H9 (cell line): ENCODE results near the gene OAS3. TPM values are rescaled to one million over a fixed set of nuclear protein-coding genes. Genes with fewer than 3 reads are reported as not detected.

Experiments used
- DNase-seq: peaks from one replicate; pipeline ENCODE4 v3.0.0-alpha.2; 2017
- H2AFZ ChIP-seq: one replicate; pipeline ENCODE4 v1.6.1; 2013; ENCODE audit warnings: mild to moderate bottlenecking, low read length, control low read depth, moderate library complexity
- H2AK5ac ChIP-seq: 2 replicates; pipeline ENCODE4 v1.6.1; 2013; ENCODE audit warnings: low read length, control low read depth, mixed read lengths; ENCODE audit not compliant: insufficient read length
- H2BK120ac ChIP-seq: one replicate; pipeline ENCODE4 v1.6.1; 2013; ENCODE audit warnings: low read depth, mild to moderate bottlenecking, low read length, control low read depth, inconsistent platforms; ENCODE audit not compliant: poor library complexity, severe bottlenecking
- H2BK12ac ChIP-seq: 2 replicates; pipeline ENCODE4 v1.6.1; 2013; ENCODE audit warnings: low read length, control low read depth, mixed read lengths, low read depth; ENCODE audit not compliant: insufficient read length
- H2BK15ac ChIP-seq: 2 replicates; pipeline ENCODE4 v1.6.1; 2013; ENCODE audit warnings: low read depth, low read length, control low read depth
- H2BK20ac ChIP-seq: one replicate; pipeline ENCODE4 v1.6.1; 2013; ENCODE audit warnings: low read depth, mild to moderate bottlenecking, low read length, control low read depth, inconsistent platforms; ENCODE audit not compliant: poor library complexity, severe bottlenecking
- H2BK5ac ChIP-seq: 2 replicates; pipeline ENCODE4 v1.6.1; 2013; ENCODE audit warnings: low read length, control low read depth, mixed read lengths; ENCODE audit not compliant: insufficient read length
- H3K14ac ChIP-seq: 2 replicates; pipeline ENCODE4 v1.6.1; 2013; ENCODE audit warnings: low read length, control low read depth; ENCODE audit not compliant: insufficient read depth
- H3K18ac ChIP-seq: 2 replicates; pipeline ENCODE4 v1.6.1; 2013; ENCODE audit warnings: low read depth, mild to moderate bottlenecking, mixed read lengths, low read length, control low read depth; ENCODE audit not compliant: insufficient read length
- H3K23ac ChIP-seq: 2 replicates; pipeline ENCODE4 v1.6.1; 2013; ENCODE audit warnings: low read length, control low read depth, mixed read lengths, low read depth; ENCODE audit not compliant: insufficient read length
- H3K23me2 ChIP-seq: 2 replicates; pipeline ENCODE4 v1.6.1; 2013; ENCODE audit warnings: low read depth, mild to moderate bottlenecking, mixed read lengths, low read length, control low read depth; ENCODE audit not compliant: insufficient read length, poor library complexity, severe bottlenecking
- H3K27ac ChIP-seq: 2 replicates; pipeline ENCODE4 v1.5.1; 2013; ENCODE audit warnings: low read length, control low read depth, mixed read lengths, low read depth; ENCODE audit not compliant: insufficient read length
- H3K27me3 ChIP-seq: 2 replicates; pipeline ENCODE4 v1.6.1; 2013; ENCODE audit warnings: low read length, control low read depth, inconsistent platforms; ENCODE audit not compliant: insufficient read depth
- H3K4ac ChIP-seq: 2 replicates; pipeline ENCODE4 v1.6.1; 2013; ENCODE audit warnings: low read depth, mild to moderate bottlenecking, control low read depth, inconsistent platforms, low read length, moderate library complexity
- H3K4me1 ChIP-seq: 2 replicates; pipeline ENCODE4 v1.6.1; 2013; ENCODE audit warnings: low read length, control low read depth, inconsistent platforms; ENCODE audit not compliant: insufficient read depth
- H3K4me2 ChIP-seq: 2 replicates; pipeline ENCODE4 v1.6.1; 2013; ENCODE audit warnings: low read length, control low read depth, mixed read lengths; ENCODE audit not compliant: insufficient read length, insufficient read depth
- H3K56ac ChIP-seq: 2 replicates; pipeline ENCODE4 v1.6.1; 2013; ENCODE audit warnings: low read depth, mild to moderate bottlenecking, mixed read lengths, low read length, control low read depth; ENCODE audit not compliant: insufficient read length
- H3K79me1 ChIP-seq: 2 replicates; pipeline ENCODE4 v1.6.1; 2013; ENCODE audit warnings: low read depth, mild to moderate bottlenecking, moderate library complexity, low read length, control low read depth, inconsistent platforms; ENCODE audit not compliant: insufficient read depth, poor library complexity, severe bottlenecking
- H3K79me2 ChIP-seq: 2 replicates; pipeline ENCODE4 v1.6.1; 2013; ENCODE audit warnings: low read length, control low read depth, inconsistent platforms; ENCODE audit not compliant: insufficient read depth
- H3K9ac ChIP-seq: 2 replicates; pipeline ENCODE4 v1.6.1; 2013; ENCODE audit warnings: low read length, control low read depth, mixed read lengths; ENCODE audit not compliant: insufficient read length; ENCODE audit errors: extremely low read depth
- H3K9me3 ChIP-seq: one replicate; pipeline ENCODE4 v1.6.1; 2013; ENCODE audit warnings: low read depth, low read length, inconsistent platforms; ENCODE audit not compliant: control insufficient read depth
- H3T11ph ChIP-seq: one replicate; pipeline ENCODE4 v1.6.1; 2013; ENCODE audit warnings: mild to moderate bottlenecking, low read length, control low read depth, inconsistent platforms
- H4K20me1 ChIP-seq: one replicate; pipeline ENCODE4 v1.6.1; 2013; ENCODE audit not compliant: control insufficient read depth, insufficient read length, insufficient read depth
- H4K5ac ChIP-seq: 2 replicates; pipeline ENCODE4 v1.6.1; 2013; ENCODE audit warnings: low read depth, mild to moderate bottlenecking, mixed read lengths, low read length, control low read depth; ENCODE audit not compliant: insufficient read length
- H4K8ac ChIP-seq: replicated peaks from 2 replicates; pipeline ENCODE4 v1.6.1; 2013; ENCODE audit warnings: low read length, control low read depth, mixed read lengths, low read depth; ENCODE audit not compliant: insufficient read length
- H4K91ac ChIP-seq: 2 replicates; pipeline ENCODE4 v1.6.1; 2013; ENCODE audit warnings: low read depth, mild to moderate bottlenecking, moderate library complexity, mixed read lengths, low read length, control low read depth; ENCODE audit not compliant: insufficient read length
- H3K27ac Mint-ChIP-seq, 3 experiments: 2 replicates in 2 of 3; 3 replicates in 1 of 3; pipeline ENCODE4 v1.8.0; 2020 to 2021; ENCODE audit warnings: mixed read lengths in 3 of 3, mild to moderate bottlenecking in 1 of 3, moderate library complexity in 1 of 3
- H3K27me3 Mint-ChIP-seq: 2 replicates; pipeline ENCODE4 v1.8.0; 2021; ENCODE audit warnings: low read depth, mild to moderate bottlenecking, moderate library complexity, mixed read lengths
- H3K36me3 Mint-ChIP-seq, 3 experiments: 2 replicates in 2 of 3; 3 replicates in 1 of 3; pipeline ENCODE4 v1.8.0; 2020 to 2021; ENCODE audit warnings: low read depth in 3 of 3, mixed read lengths in 3 of 3; ENCODE audit not compliant: insufficient read depth in 1 of 3
- H3K4me1 Mint-ChIP-seq, 2 experiments: 2 replicates each; pipeline ENCODE4 v1.8.0; 2020; ENCODE audit warnings: mixed read lengths in 2 of 2
- H3K4me3 Mint-ChIP-seq, 2 experiments: 2 replicates in 1 of 2; 3 replicates in 1 of 2; pipeline ENCODE4 v1.8.0; 2020 to 2021; ENCODE audit warnings: mild to moderate bottlenecking in 2 of 2, mixed read lengths in 2 of 2, moderate library complexity in 1 of 2
- H3K9me3 Mint-ChIP-seq, 2 experiments: 2 replicates in 1 of 2; 3 replicates in 1 of 2; pipeline ENCODE4 v1.8.0; 2020; ENCODE audit warnings: mild to moderate bottlenecking in 2 of 2, mixed read lengths in 2 of 2, moderate library complexity in 1 of 2
- CTCF ChIP-seq: fragments of 200-600 bp; sonication (generic); conservative IDR thresholded peaks from 3 replicates; pipeline ENCODE4 v1.8.0; 2021; ENCODE audit warnings: antibody characterized with exemption, mild to moderate bottlenecking
- WGBS: extraction: QIAGEN DNeasy Blood & Tissue Kit; methylation state at CpG from one replicate; pipeline ENCODE4 v1.1.7; 2013; ENCODE audit warnings: missing lambda C conversion rate, low lambda C conversion rate, mixed read lengths; ENCODE audit not compliant: insufficient read length; ENCODE audit errors: extremely low coverage; 5-methylcytosine and 5-hydroxymethylcytosine counted together
- total RNA-seq: library from RNA; stranded (reverse); gene quantifications from 2 replicates; pipeline ENCODE4 v1.2.1, GENCODE V29; 2021

OAS3 gene
- total RNA-seq, 1 experiment from 2014 or later = 0.81 TPM

DNA sequence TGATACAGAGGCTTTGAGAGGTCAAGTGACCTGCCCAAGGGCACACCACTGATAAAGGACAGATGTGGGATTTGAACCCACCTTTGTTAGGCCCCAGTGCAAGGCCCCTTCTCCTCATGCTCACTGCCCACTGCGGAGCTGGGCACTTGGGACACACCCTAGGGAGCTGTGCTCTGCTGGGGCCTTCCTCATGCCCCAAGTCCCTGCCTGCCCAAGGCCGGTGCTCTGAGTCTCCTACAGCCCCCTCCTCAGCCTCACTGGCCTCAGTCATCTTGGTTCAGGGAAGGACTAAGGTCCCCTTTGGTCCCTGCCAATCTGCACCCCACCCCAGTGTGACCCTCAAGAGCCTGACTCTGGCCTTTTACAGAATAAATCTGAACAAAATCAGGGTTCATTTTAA, 7.9 kb upstream of the OAS3 start:
- peaks cover 22% of the 10 kb centered on the region in 2 experiments for H3K9me3 Mint-ChIP-seq
- WGBS = no CpG with 5 or more reads among the region's 2 CpGs
- H3K56ac ChIP-seq = no peak overlapping the region
- H3K23me2 ChIP-seq = no peaks in the 10 kb centered on the region
- no peak overlapping the region for H2AFZ ChIP-seq
- DNase-seq = no peak
- no peaks in the 10 kb centered on the region for H3K4me1 ChIP-seq
- H3K27me3 Mint-ChIP-seq = peaks cover 4% of the 10 kb centered on the region; the same call in 1 of the 2 replicates
- H4K91ac ChIP-seq = no peak overlapping the region
- H4K20me1 ChIP-seq = no peaks in the 10 kb centered on the region
- H2BK20ac ChIP-seq = no peak overlapping the region
- no peak overlapping the region for H3K4me3 Mint-ChIP-seq
- H2BK12ac ChIP-seq = no peak overlapping the region
- no peak overlapping the region for H2AK5ac ChIP-seq
- no peak for TF ChIP-seq CTCF
- no peaks in the 10 kb centered on the region for H3K79me2 ChIP-seq
- peaks cover 0 to 14% (median 9%) of the 10 kb centered on the region in 3 experiments; a peak in 4 of 7 replicates for H3K36me3 Mint-ChIP-seq
- H2BK5ac ChIP-seq = no peak overlapping the region
- no peaks in the 10 kb centered on the region for H3K9me3 ChIP-seq
- no peak overlapping the region for H3T11ph ChIP-seq
- no peak overlapping the region for H2BK15ac ChIP-seq
- H3K27ac Mint-ChIP-seq = no peak overlapping the region
- no peaks in the 10 kb centered on the region for H3K79me1 ChIP-seq
- no peak overlapping the region for H3K4me2 ChIP-seq
- H3K27ac ChIP-seq = no peak overlapping the region
- H3K27me3 ChIP-seq = no peaks in the 10 kb centered on the region
- no peak overlapping the region for H3K18ac ChIP-seq
- no peak overlapping the region for H4K5ac ChIP-seq
- H3K23ac ChIP-seq = no peak overlapping the region
- peaks cover 17 to 18% of the 10 kb centered on the region in 2 experiments for H3K4me1 Mint-ChIP-seq
- no peak overlapping the region for H4K8ac ChIP-seq
- H3K4ac ChIP-seq = no peak overlapping the region
- H3K14ac ChIP-seq = no peak overlapping the region
- no peak overlapping the region for H3K9ac ChIP-seq
- no peak overlapping the region for H2BK120ac ChIP-seq
